ENCODE results near the gene DCST2. TPM values are rescaled to one million over a fixed set of nuclear protein-coding genes. Genes with fewer than 3 reads are reported as not detected.

DCST2 gene
- total and polyA plus RNA-seq, 2 of the 8 experiments (the other 6 are each of a cell fraction or from before 2014, with no cell fraction given): 0.43 to 2.1 TPM

DNA sequence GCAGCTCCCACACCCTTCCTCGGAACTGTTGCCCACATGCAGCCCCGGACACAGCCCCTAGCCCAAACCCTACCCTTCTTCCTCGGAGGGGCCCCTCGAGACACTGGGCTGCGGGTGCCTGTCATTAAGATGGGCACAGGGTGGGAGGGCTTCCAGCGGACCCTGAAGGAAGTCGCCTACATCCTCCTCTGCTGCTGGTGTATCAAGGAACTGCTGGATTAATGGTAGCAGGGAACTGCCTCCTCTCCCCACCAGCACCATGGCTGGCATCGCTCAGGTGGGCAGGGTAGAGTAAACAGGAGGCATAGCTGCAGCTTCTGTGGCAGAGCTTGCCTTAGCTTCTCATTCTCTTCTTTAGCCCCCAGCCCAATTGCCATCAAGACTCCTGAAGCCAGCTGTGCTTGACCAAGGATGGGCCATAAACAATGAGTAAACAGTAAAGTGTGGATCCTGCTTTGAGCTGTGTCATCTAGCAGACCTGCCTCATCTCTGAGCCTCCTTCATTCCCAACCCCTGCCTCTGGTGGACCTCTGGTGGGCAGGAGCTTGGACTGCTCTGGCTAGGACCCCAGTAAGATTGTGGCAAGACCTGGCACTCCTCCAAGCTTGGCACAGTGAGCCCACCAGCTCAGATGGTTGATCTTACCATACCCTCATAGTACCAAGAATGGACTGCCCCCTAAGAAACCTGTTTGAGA lies 39.9 kb downstream of the DCST2 start, which contains the start of gene LENEP:
Gene LENEP (plus strand): TSS at position 15 of the 697 bp plus-strand sequence. CDS start 22 bp downstream, at position 37.
- H4K20me1 ChIP-seq (replicated peaks in 1 of 2; ENCODE audit: control insufficient read depth in 1 of 2, insufficient read depth in 2 of 2, low read length in 2 of 2): peaks cover 3 to 10% of the 10 kb centered on the region in 2 experiments
- H3K14ac ChIP-seq (ENCODE audit: insufficient read length): no peak within 1 kb of the TSS
- WGBS, 2 experiments (ENCODE audit: extremely low coverage in 1 of 2, insufficient coverage in 1 of 2, insufficient read length in 1 of 2, insufficient replicate concordance in 2 of 2, low coverage in 1 of 2, low lambda C conversion rate in 2 of 2, missing lambda C conversion rate in 1 of 2): 87% methylated on average over 8 of the region's 8 CpGs; no CpG with 5 or more reads in 1 of the 2 experiments

More for the DNA sequence above, 39.9 kb downstream of the DCST2 start, which contains the start of gene LENEP:
- H3K27me3 ChIP-seq (replicated peaks in 1 of 4; ENCODE audit: control insufficient read depth in 3 of 4, extremely low read depth in 1 of 4, insufficient read depth in 3 of 4, low read length in 3 of 4): no peaks in the 10 kb centered on the region
- no peak within 1 kb of the TSS for H4K5ac ChIP-seq (ENCODE audit: insufficient read length, low read depth, low read length)
- H2AK5ac ChIP-seq (ENCODE audit: low read depth, low read length): no peak within 1 kb of the TSS; the same call in 1 of the 2 replicates
- H3K79me2 ChIP-seq (ENCODE audit: control insufficient read depth in 1 of 2, insufficient read depth in 2 of 2, low read length in 2 of 2): peaks cover 0 to 9% of the 10 kb centered on the region in 2 experiments; a peak in 1 of 4 replicates
- no peak within 1 kb of the TSS for H3K18ac ChIP-seq (ENCODE audit: extremely low read depth, low read length)
- 0 out of 2 replicates have a peak within 1 kb of the TSS, but pooled peaks have one; percentile 17 for H2BK12ac ChIP-seq (ENCODE audit: low read depth, low read length)
- H3K27ac ChIP-seq (ENCODE audit: low read depth, low read length): peak within 1 kb of the TSS; percentile 58; the same call in 1 of the 2 replicates
- FAIRE-seq (no peak), DNase-seq (ENCODE audit: low read depth in 1 of 2, low spot score in 2 of 2) (no peak)
- no peak within 1 kb of the TSS for H4K91ac ChIP-seq (replicated peaks; ENCODE audit: insufficient read length, low read length)
- H3K9ac ChIP-seq (replicated peaks in 1 of 4; ENCODE audit: extremely low read depth in 1 of 4, low read depth in 3 of 4, low read length in 3 of 4): peak within 1 kb of the TSS in 2 of 4 experiments; percentile 12 to 50; a peak in 2 of 7 replicates
- peaks cover 5 to 25% (median 19%) of the 10 kb centered on the region in 4 experiments for H3K36me3 ChIP-seq (ENCODE audit: control insufficient read depth in 2 of 4, insufficient read depth in 4 of 4, low read length in 3 of 4)
- POLR2A ChIA-PET (ENCODE audit: partially characterized antibody): interaction anchor here (0.8 to 42.8 kb wide), 15 partner anchors 10 to 68 kb away, joined by 3 to 702 read pairs (median 6); partner anchors contain the start of genes ADAM15, CKS1B, EFNA4 and FLAD1
- H2AFZ ChIP-seq (ENCODE audit: low read length): no peak within 1 kb of the TSS
- no peak within 1 kb of the TSS for H2BK20ac ChIP-seq (ENCODE audit: low read length)
- H3K79me1 ChIP-seq (ENCODE audit: low read depth, low read length): 0 out of 2 replicates have a peak, but pooled peaks cover 4% of the 10 kb centered on the region
- H3K56ac ChIP-seq (replicated peaks; ENCODE audit: insufficient read length, low read depth, low read length): no peak within 1 kb of the TSS
- no peak within 1 kb of the TSS for H2BK15ac ChIP-seq (ENCODE audit: low read length)
- no peak within 1 kb of the TSS; the same call in 1 of the 2 replicates for H2BK5ac ChIP-seq (ENCODE audit: low read depth, low read length)
- CTCF ChIA-PET (ENCODE audit: partially characterized antibody): interaction anchor here (0.8 to 14.0 kb wide), 17 partner anchors 10 to 179 kb away, joined by 3 to 334 read pairs (median 7); partner anchors contain the start of genes ADAM15, CKS1B, EFNA4 and FLAD1
- H3K9me3 ChIP-seq (ENCODE audit: insufficient read depth in 2 of 2, low read depth in 1 of 2, low read length in 1 of 2): no peaks in the 10 kb centered on the region
- H2BK120ac ChIP-seq (replicated peaks; ENCODE audit: low read depth, low read length): no peak within 1 kb of the TSS
- no peaks in the 10 kb centered on the region; the same call in 1 of the 2 replicates for H3K23me2 ChIP-seq (ENCODE audit: low read depth, low read length)
- TF ChIP-seq POLR2AphosphoS5 (IDR thresholded peaks at IDR 0.05; ENCODE audit: low read depth, low read length) (peak; percentile 59; the same call in 1 of the 2 replicates), RFX5 (IDR thresholded peaks at IDR 0.05; ENCODE audit: borderline replicate concordance, low read depth, low read length) (no peak), POLR2A (IDR thresholded peaks at IDR 0.05; ENCODE audit: control extremely low read depth in 1 of 2, low read depth in 2 of 2, low read length in 2 of 2) (peak in 1 of 2 experiments; percentile 23; a peak in 1 of 3 replicates)
- no peak within 1 kb of the TSS for H3K4me3 ChIP-seq (ENCODE audit: extremely low read depth in 1 of 4, insufficient read depth in 2 of 4, low read depth in 3 of 4, low read length in 4 of 4)
- H3K4me2 ChIP-seq (ENCODE audit: insufficient read depth in 1 of 2, low read depth in 2 of 2, low read length in 2 of 2): no peak within 1 kb of the TSS
- H3K4me1 ChIP-seq (replicated peaks in 1 of 4; ENCODE audit: control insufficient read depth in 3 of 4, insufficient read depth in 4 of 4, low read length in 3 of 4): peaks cover 0 to 7% (median 4%) of the 10 kb centered on the region in 4 experiments; a peak in 3 of 7 replicates
- no peak within 1 kb of the TSS; the same call in 1 of the 2 replicates for H4K8ac ChIP-seq (ENCODE audit: extremely low read depth, insufficient read depth, low read length)
- H3K4ac ChIP-seq (replicated peaks; ENCODE audit: insufficient read length, low read depth, low read length): no peak within 1 kb of the TSS
- no peak within 1 kb of the TSS for H3K23ac ChIP-seq (ENCODE audit: insufficient read length)

All from H1 (cell line).